GM12875 (cell line): ENCODE measurements around the gene FAM72A.
"Not testable (repeated sequence)": the region's sequence is repeated elsewhere in the genome, so short reads cannot be mapped to it uniquely, and the experiment has no call there.

ENCODE experiments used
- H3K4me3 ChIP-seq: one replicate; pipeline ENCODE4 v1.5.1; 2011; ENCODE audit warnings: low read depth, low read length, control low read depth
- CTCF ChIP-seq: IDR thresholded peaks from 2 replicates; pipeline ENCODE4 v1.5.1; 2011; ENCODE audit warnings: low read depth, mild to moderate bottlenecking, control low read depth, inconsistent platforms, low read length, moderate library complexity, borderline replicate concordance; ENCODE audit not compliant: insufficient read depth

FAM72A gene

DNA sequence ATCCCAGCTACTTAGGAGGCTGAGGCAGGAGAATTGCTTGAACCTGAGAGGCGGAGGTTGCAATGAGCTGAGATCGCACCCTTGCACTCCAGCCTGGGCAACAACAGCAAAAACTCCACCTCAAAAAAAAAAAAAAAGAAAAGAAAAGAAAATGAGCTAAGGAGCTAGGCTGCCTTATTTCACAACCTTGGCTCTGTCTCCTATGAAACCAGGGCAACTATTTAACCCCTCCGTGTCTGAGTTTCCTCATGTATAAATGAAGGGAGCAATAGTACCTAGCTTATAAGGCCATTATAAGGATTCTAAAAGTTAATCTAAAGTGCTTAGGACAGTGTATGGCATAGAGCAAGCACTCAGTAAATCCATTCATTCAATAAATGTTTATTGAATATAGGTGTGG lies 32.8 kb downstream of the FAM72A start:
- H3K4me3 ChIP-seq, result not testable (repeated sequence)

DNA sequence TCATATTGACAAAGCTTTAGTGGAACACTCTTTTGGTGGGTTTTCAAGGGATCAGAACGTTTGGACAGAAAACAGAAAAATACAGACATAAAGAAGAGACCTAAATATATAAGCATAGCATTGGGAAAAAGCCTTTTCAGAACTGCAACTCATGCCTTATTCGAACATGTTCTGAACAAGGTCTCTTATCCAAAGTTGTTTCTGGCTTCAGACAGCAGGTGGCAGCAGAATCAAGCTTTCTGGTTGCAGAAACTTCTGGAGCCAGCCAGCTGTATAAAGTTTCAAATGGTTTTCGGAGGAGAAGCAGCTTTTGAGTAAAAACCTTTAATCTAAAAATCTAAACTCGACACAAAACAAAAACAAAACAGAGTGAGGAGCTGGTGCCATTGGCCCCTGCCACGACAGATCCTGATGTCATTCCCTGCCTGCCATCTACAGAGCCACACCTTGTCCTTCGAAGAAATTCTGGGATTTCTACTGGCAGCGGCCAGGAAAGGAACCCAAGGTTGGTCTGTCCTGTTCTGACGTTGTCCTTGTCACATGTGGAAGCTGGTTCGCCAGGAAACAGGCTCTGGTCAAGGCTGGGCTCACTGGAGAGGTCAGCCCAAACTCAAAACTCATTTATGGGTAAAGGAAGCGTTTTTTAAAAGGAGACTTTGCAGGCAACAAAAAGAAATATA lies 35.1 kb downstream of the FAM72A start:
- not testable (repeated sequence) for H3K4me3 ChIP-seq

DNA sequence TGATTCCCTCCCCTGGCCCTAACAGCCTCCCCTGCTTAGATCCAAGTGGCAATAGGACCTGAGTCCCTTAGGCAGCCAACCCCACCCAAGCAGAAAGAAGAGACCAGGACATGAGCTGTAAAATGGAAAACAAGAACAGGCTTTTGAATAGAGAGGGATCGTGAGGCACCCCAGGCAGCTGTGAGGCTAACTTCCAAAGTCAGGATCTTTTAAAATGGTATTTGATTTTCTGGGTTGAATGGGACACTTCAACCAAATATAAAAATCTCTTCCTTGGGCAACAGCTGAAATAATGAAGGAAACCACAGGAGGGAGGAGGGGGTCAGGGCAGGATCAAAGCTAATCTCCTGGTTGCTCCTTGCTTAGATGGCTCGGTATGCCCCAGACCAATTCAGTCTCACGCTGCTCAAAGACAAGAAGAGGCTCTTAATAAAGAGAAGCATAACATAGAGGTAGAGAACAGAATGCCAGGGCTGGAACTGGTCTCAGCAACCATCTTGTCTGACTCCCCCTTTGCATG lies 56.8 kb downstream of the FAM72A start:
- no peak overlapping the region for H3K4me3 ChIP-seq
- no peak for TF ChIP-seq CTCF

DNA sequence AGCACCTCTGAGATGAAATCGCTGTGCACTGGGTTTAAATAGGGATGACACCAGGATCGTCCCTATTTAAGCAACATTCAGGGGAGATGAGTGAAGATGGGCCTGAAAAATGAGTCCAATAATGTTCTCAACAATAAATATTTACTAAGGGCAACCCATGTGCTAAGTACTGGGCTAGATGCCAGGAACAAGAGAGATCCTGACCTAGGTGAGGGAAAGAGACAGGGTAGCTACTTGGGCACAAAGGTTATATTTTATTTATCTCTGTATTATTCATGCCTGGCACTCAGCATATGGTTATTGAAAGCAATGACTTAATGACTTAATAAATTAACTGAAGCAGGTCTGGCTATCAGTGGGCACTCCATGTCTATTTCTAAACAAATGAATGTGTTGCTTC lies 58.0 kb downstream of the FAM72A start:
- no peak for TF ChIP-seq CTCF
- H3K4me3 ChIP-seq, result no peak overlapping the region

DNA sequence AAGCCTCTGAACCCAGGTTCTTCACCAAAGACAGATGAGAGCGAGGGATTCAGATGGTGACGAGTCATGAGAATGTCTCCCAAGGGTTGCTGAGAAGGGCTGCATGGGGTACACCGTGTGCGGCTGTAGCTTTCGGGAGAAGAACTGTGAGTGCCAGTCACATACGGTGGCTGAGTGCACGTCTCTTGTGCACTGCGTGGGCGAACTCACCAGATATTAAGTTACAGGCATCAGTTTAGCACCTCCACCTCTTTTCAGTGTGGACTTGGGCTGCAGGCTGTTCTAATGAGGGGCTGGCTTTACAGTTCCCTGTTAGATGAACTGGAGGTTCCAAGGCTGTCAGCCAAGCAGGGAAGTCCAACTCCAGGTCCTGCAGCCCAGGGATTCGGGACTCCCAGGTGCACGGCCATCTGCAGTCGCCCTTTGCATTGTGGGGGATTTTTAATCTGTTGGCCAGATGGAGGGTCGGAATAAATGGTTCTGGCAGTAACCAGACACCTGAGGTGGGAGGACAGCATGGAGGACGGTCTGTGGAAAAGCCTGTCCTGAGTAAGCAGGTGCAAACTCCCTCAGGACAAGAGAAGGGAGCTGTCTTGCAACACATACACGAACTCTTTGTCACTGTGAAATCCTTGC lies 59.0 kb downstream of the FAM72A start:
- TF ChIP-seq CTCF, result no peak
- no peak overlapping the region for H3K4me3 ChIP-seq

DNA sequence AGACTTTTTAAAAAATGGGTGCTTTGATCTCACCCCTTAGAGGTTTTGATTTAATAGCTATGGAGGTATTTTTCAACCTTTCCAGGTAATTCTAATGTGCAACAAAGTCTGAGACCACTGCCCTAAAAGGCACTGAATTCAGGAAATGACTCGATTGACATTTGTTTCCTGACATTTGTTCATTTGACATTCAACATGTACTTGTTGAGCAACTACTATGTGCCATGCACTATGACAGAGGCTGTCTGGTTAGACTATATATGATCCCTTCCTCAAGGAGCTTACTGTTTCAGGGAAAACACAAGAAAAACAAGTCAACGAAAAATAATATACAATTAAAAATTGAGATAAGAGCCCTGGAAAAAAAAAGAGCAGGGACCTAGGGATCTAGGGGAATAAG lies 59.9 kb downstream of the FAM72A start:
- TF ChIP-seq CTCF, result no peak
- H3K4me3 ChIP-seq, result no peak overlapping the region

DNA sequence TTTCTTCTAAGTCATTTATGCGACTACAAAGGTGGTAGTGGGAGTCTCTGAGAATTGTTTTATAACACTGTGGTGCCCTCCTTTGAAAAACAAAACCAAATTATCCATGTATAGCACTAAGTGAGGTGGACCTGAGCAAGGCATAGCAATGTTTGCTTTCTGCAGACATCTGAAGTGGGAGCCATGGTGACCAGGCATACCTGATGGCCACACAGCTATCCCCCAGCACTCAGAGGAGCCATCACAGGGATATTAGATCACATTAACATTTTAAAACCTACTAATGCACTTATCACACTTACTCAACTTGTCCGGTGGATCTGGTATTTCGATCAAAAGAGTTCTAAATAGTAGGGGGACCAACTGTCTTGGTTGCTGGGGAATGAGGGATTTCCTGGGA lies 60.6 kb downstream of the FAM72A start:
- no peak for TF ChIP-seq CTCF
- no peak overlapping the region for H3K4me3 ChIP-seq

GRCh38 chr1:206136241-206136640 lies 66.4 kb downstream of the FAM72A start:
- H3K4me3 ChIP-seq, result no peak overlapping the region
- no peak for TF ChIP-seq CTCF
